IMR-90 (cell line): ENCODE measurements around the gene HSD3B1. TPM values are rescaled to one million over a fixed set of nuclear protein-coding genes. Genes with fewer than 3 reads are reported as not detected.

Experiments
- ATAC-seq: fragments of 200-7000 bp; cut with Tn5 transposase; 2 replicates; pipeline ENCODE4 v1.9.1; 2020; ENCODE audit warnings: low read depth, mild to moderate bottlenecking, moderate library complexity
- BruUV-seq: library from RNA; stranded (reverse); fragments of 400-500 nt; replicated peaks from 2 replicates; lab custom pipeline; 2021; lab: Mats Ljungman, UMichigan
- CTCF ChIA-PET: fragments of 300-600 bp; formaldehyde crosslinking; extraction: SDS; loops from one replicate; lab custom pipeline; 2021; ENCODE audit warnings: antibody characterized with exemption; lab: Yijun Ruan, JAX
- POLR2A ChIA-PET: fragments of 300-600 bp; sonication (Branson Sonifier 250); formaldehyde crosslinking; loops from one replicate; lab custom pipeline; 2022; ENCODE audit warnings: antibody characterized with exemption; ENCODE audit not compliant: unreplicated experiment; lab: Charles Lee
- DNase-seq: peaks from one replicate; pipeline ENCODE4 v3.0.0; 2013
- H2AFZ ChIP-seq: replicated peaks from 2 replicates; pipeline ENCODE3; 2013; ENCODE audit warnings: low read length, mild to moderate bottlenecking; ENCODE audit not compliant: poor library complexity
- H2AK5ac ChIP-seq: 2 replicates; pipeline ENCODE4 v1.6.1; 2013; ENCODE audit warnings: low read depth, low read length, inconsistent platforms
- H2AK9ac ChIP-seq: replicated peaks from 2 replicates; pipeline ENCODE3; 2013; ENCODE audit warnings: mild to moderate bottlenecking, low read depth, low read length, moderate library complexity; ENCODE audit not compliant: poor library complexity
- H2BK120ac ChIP-seq: 2 replicates; pipeline ENCODE4 v1.6.1; 2013; ENCODE audit warnings: low read depth, low read length, inconsistent platforms
- H2BK15ac ChIP-seq: 3 replicates; pipeline ENCODE4 v1.6.1; 2013; ENCODE audit warnings: low read depth, low read length, inconsistent platforms
- H2BK20ac ChIP-seq: 2 replicates; pipeline ENCODE4 v1.6.1; 2013; ENCODE audit warnings: low read depth, mild to moderate bottlenecking, inconsistent platforms, low read length, moderate library complexity
- H2BK5ac ChIP-seq: 2 replicates; pipeline ENCODE4 v1.6.1; 2013; ENCODE audit warnings: mild to moderate bottlenecking, low read depth, low read length, inconsistent platforms; ENCODE audit not compliant: poor library complexity, severe bottlenecking
- H3K14ac ChIP-seq: replicated peaks from 2 replicates; pipeline ENCODE4 v1.6.1; 2013; ENCODE audit warnings: low read depth, low read length, inconsistent platforms
- H3K18ac ChIP-seq: 2 replicates; pipeline ENCODE4 v1.6.1; 2013; ENCODE audit warnings: low read depth, low read length, control low read depth
- H3K23ac ChIP-seq: 2 replicates; pipeline ENCODE4 v1.6.1; 2013; ENCODE audit warnings: low read depth, low read length, inconsistent platforms
- H3K27ac ChIP-seq: 2 replicates; pipeline ENCODE4 v1.5.1; 2013; ENCODE audit warnings: mild to moderate bottlenecking, control low read depth, low read length; ENCODE audit not compliant: insufficient read depth
- H3K27me3 ChIP-seq: 2 replicates; pipeline ENCODE4 v1.6.1; 2013; ENCODE audit warnings: low read length; ENCODE audit not compliant: control insufficient read depth, insufficient read depth
- H3K36me3 ChIP-seq: 2 replicates; pipeline ENCODE4 v1.6.1; 2013; ENCODE audit warnings: low read length, mixed read lengths; ENCODE audit not compliant: control insufficient read depth, insufficient read depth
- H3K4ac ChIP-seq: 2 replicates; pipeline ENCODE4 v1.6.1; 2013; ENCODE audit warnings: low read depth, low read length, inconsistent platforms
- H3K4me1 ChIP-seq: 2 replicates; pipeline ENCODE4 v1.6.1; 2013; ENCODE audit warnings: low read length, mixed read lengths; ENCODE audit not compliant: control insufficient read depth, insufficient read depth
- H3K4me2 ChIP-seq: 2 replicates; pipeline ENCODE4 v1.6.1; 2013; ENCODE audit warnings: low read depth, mild to moderate bottlenecking, control low read depth, low read length, moderate library complexity
- H3K4me3 ChIP-seq: 2 replicates; pipeline ENCODE4 v1.5.1; 2013; ENCODE audit warnings: low read depth, mild to moderate bottlenecking, control low read depth, low read length, moderate library complexity; ENCODE audit not compliant: insufficient read depth
- H3K56ac ChIP-seq: 2 replicates; pipeline ENCODE4 v1.6.1; 2013; ENCODE audit warnings: low read length, inconsistent platforms; ENCODE audit not compliant: insufficient read depth; ENCODE audit errors: extremely low read depth
- H3K79me1 ChIP-seq, 2 experiments: 2 replicates each; pipeline ENCODE4 v1.6.1; 2013; ENCODE audit warnings: low read length in 2 of 2, inconsistent platforms in 1 of 2, low read depth in 1 of 2
- H3K9ac ChIP-seq: 2 replicates; pipeline ENCODE4 v1.6.1; 2013; ENCODE audit warnings: low read depth, low read length, control low read depth
- H3K9me1 ChIP-seq: 2 replicates; pipeline ENCODE4 v1.6.1; 2013; ENCODE audit warnings: low read length, inconsistent platforms; ENCODE audit not compliant: insufficient read depth
- H3K9me3 ChIP-seq: 2 replicates; pipeline ENCODE4 v1.6.1; 2013; ENCODE audit warnings: low read length; ENCODE audit not compliant: control insufficient read depth, insufficient read depth
- H4K20me1 ChIP-seq: 2 replicates; pipeline ENCODE4 v1.6.1; 2013; ENCODE audit warnings: low read length, inconsistent platforms; ENCODE audit not compliant: insufficient read depth
- H4K5ac ChIP-seq: 2 replicates; pipeline ENCODE4 v1.6.1; 2013; ENCODE audit warnings: mild to moderate bottlenecking, low read depth, low read length, control low read depth
- H4K8ac ChIP-seq, 2 experiments: 2 replicates each; pipeline ENCODE4 v1.6.1; 2013; ENCODE audit warnings: low read depth in 2 of 2, low read length in 2 of 2, control low read depth in 1 of 2, inconsistent platforms in 1 of 2
- H4K91ac ChIP-seq: 2 replicates; pipeline ENCODE4 v1.6.1; 2013; ENCODE audit warnings: low read depth, low read length, inconsistent platforms; ENCODE audit not compliant: insufficient read depth
- BHLHE40 ChIP-seq: fragments of 150-350 bp; IDR thresholded peaks from 2 replicates; pipeline ENCODE4 v1.6.1; 2016; ENCODE audit warnings: mild to moderate bottlenecking, low read depth, low read length
- CEBPB ChIP-seq: IDR thresholded peaks from 2 replicates; pipeline ENCODE4 v1.6.1; 2012; ENCODE audit warnings: low read depth, low read length, improper control_type of control experiment
- CHD1 ChIP-seq: IDR thresholded peaks from 2 replicates; pipeline ENCODE4 v1.6.1; 2012; ENCODE audit warnings: low read depth, low read length, improper control_type of control experiment
- FOS ChIP-seq: fragments of 150-350 bp; IDR thresholded peaks from 2 replicates; pipeline ENCODE4 v1.6.1; 2016; ENCODE audit warnings: low read depth, low read length
- MAFK ChIP-seq: IDR thresholded peaks from 2 replicates; pipeline ENCODE4 v1.6.1; 2012; ENCODE audit warnings: low read depth, low read length, improper control_type of control experiment
- MAZ ChIP-seq: IDR thresholded peaks from 2 replicates; pipeline ENCODE4 v1.6.1; 2012; ENCODE audit warnings: low read depth, mild to moderate bottlenecking, low read length, improper control_type of control experiment, moderate library complexity, borderline replicate concordance
- MXI1 ChIP-seq: IDR thresholded peaks from 2 replicates; pipeline ENCODE4 v1.6.1; 2012; ENCODE audit warnings: low read depth, mild to moderate bottlenecking, low read length, moderate library complexity, borderline replicate concordance
- NFE2L2 ChIP-seq: fragments of 150-350 bp; IDR thresholded peaks from 2 replicates; pipeline ENCODE4 v1.6.1; 2016; ENCODE audit warnings: low read depth, mild to moderate bottlenecking, low read length
- POLR2A ChIP-seq: IDR thresholded peaks from 2 replicates; pipeline ENCODE4 v1.6.1; 2012; ENCODE audit warnings: mild to moderate bottlenecking, low read depth, low read length
- RAD21 ChIP-seq: IDR thresholded peaks from 2 replicates; pipeline ENCODE4 v1.6.1; 2012; ENCODE audit warnings: low read length, improper control_type of control experiment
- RCOR1 ChIP-seq: IDR thresholded peaks from 2 replicates; pipeline ENCODE4 v1.6.1; 2012; ENCODE audit warnings: mild to moderate bottlenecking, low read length, improper control_type of control experiment; ENCODE audit not compliant: insufficient replicate concordance
- RFX5 ChIP-seq: IDR thresholded peaks from 2 replicates; pipeline ENCODE4 v1.8.0; 2012; ENCODE audit warnings: low read depth, mild to moderate bottlenecking, low read length, moderate library complexity
- SMC3 ChIP-seq: fragments of 150-350 bp; IDR thresholded peaks from 2 replicates; pipeline ENCODE4 v1.6.1; 2016; ENCODE audit warnings: low read depth, mild to moderate bottlenecking, antibody characterized with exemption, low read length, moderate library complexity
- WGBS, 2 experiments: methylation state at CpG; one replicate each; pipeline versions ENCODE4 v1.1.5 to v1.1.7; 2013; ENCODE audit warnings: missing lambda C conversion rate in 2 of 2; ENCODE audit not compliant: insufficient read length in 1 of 2; ENCODE audit errors: extremely low coverage in 2 of 2; 5-methylcytosine and 5-hydroxymethylcytosine counted together
- dilution Hi-C: fragments of 300-500 bp; cut with HindIII; formaldehyde crosslinking; loops from one replicate; pipeline ENCODE4 v1.14.3; 2018; ENCODE audit warnings: low sequenced_read_pairs; ENCODE audit not compliant: unreplicated experiment
- in situ Hi-C: fragments of 300-500 bp; cut with MboI; formaldehyde crosslinking; loops from 3 replicates; pipeline ENCODE4 v1.14.3; 2019; ENCODE audit warnings: low sequenced_read_pairs, inconsistent platforms, mixed read lengths
- intact Hi-C: fragments of 100-400 bp; cut with micrococcal nuclease; formaldehyde crosslinking; loops from 2 replicates; pipeline ENCODE4 v1.10.0; 2022
- polyA plus RNA-seq, 3 experiments: library from polyadenylated mRNA; depleted of rRNA; stranded (reverse); fragments of >200 nt; gene quantifications; 2 replicates each; pipeline ENCODE4 v1.2.3, GENCODE V29; 2012; ENCODE audit warnings: low replicate concordance in 1 of 3
- total RNA-seq: library from RNA; depleted of rRNA; stranded (reverse); fragments of >200 nt; gene quantifications from 2 replicates; pipeline ENCODE4 v1.2.3, GENCODE V29; 2012
- TF ChIP-seq, protein P1 (sequence below): fragments of 150-350 bp; IDR thresholded peaks from 2 replicates; pipeline ENCODE4 v1.6.1; 2016; ENCODE audit warnings: low read depth, mild to moderate bottlenecking, low read length, moderate library complexity, borderline replicate concordance
- TF ChIP-seq, protein P2 (sequence below): conservative IDR thresholded peaks from 2 replicates; pipeline ENCODE4 v1.5.1; 2012; ENCODE audit warnings: mild to moderate bottlenecking, low read depth, low read length, improper control_type of control experiment
- TF ChIP-seq, protein P3 (sequence below): fragments of 150-350 bp; IDR thresholded peaks from 2 replicates; pipeline ENCODE4 v1.6.1; 2017; ENCODE audit warnings: mild to moderate bottlenecking, antibody characterized with exemption, low read length, low read depth

HSD3B1 gene
- total and polyA plus RNA-seq, 2 of the 4 experiments (the other 2 are of a cell fraction): not detected

GRCh38 chr1:119492763-119493162 is 14.2 kb upstream of the HSD3B1 start:
- H3K14ac ChIP-seq: no peak overlapping the region
- H3K23ac ChIP-seq: no peak overlapping the region
- ChIA-PET POLR2A (no interaction called here), CTCF (no interaction called here)
- H2BK5ac ChIP-seq: no peak overlapping the region
- H3K9me3 ChIP-seq: no peaks in the 10 kb centered on the region
- no peaks in the 10 kb centered on the region for H3K79me1 ChIP-seq
- DNase-seq: no peak
- H3K56ac ChIP-seq: no peak overlapping the region
- no peak overlapping the region for H3K9ac ChIP-seq
- H2AFZ ChIP-seq: no peak overlapping the region
- intact Hi-C loops (no loop called here), dilution Hi-C loops (no loop called here), in situ Hi-C loops (no loop called here)
- no peak overlapping the region for H3K18ac ChIP-seq
- ATAC-seq: no peak
- H3K4me1 ChIP-seq: no peaks in the 10 kb centered on the region
- H2BK120ac ChIP-seq: no peak overlapping the region
- H3K27ac ChIP-seq: no peak overlapping the region
- H4K5ac ChIP-seq: no peak overlapping the region
- H4K8ac ChIP-seq: no peak overlapping the region
- H3K4ac ChIP-seq: no peak overlapping the region
- H2BK15ac ChIP-seq: no peak overlapping the region
- H3K9me1 ChIP-seq: no peaks in the 10 kb centered on the region
- 35% methylated on average over 2 of the region's 2 CpGs; no CpG with 5 or more reads in 1 of the 2 experiments for WGBS, 2 experiments
- H2BK20ac ChIP-seq: no peak overlapping the region
- H4K20me1 ChIP-seq: no peaks in the 10 kb centered on the region
- no peak overlapping the region for H2AK9ac ChIP-seq
- H3K4me2 ChIP-seq: no peak overlapping the region
- no peak overlapping the region for H4K91ac ChIP-seq
- H3K4me3 ChIP-seq: no peak overlapping the region
- H3K27me3 ChIP-seq: no peaks in the 10 kb centered on the region
- no peak for TF ChIP-seq BHLHE40
- TF ChIP-seq MAFK: no peak
- no peak for TF ChIP-seq RCOR1
- TF ChIP-seq RAD21: no peak
- no peak for TF ChIP-seq NFE2L2
- no peak for TF ChIP-seq SMC3
- TF ChIP-seq CEBPB: no peak
- TF ChIP-seq, protein P1, sequence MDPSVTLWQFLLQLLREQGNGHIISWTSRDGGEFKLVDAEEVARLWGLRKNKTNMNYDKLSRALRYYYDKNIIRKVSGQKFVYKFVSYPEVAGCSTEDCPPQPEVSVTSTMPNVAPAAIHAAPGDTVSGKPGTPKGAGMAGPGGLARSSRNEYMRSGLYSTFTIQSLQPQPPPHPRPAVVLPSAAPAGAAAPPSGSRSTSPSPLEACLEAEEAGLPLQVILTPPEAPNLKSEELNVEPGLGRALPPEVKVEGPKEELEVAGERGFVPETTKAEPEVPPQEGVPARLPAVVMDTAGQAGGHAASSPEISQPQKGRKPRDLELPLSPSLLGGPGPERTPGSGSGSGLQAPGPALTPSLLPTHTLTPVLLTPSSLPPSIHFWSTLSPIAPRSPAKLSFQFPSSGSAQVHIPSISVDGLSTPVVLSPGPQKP: no peak
- no peak for TF ChIP-seq MAZ
- TF ChIP-seq RFX5: no peak
- TF ChIP-seq, protein P2, sequence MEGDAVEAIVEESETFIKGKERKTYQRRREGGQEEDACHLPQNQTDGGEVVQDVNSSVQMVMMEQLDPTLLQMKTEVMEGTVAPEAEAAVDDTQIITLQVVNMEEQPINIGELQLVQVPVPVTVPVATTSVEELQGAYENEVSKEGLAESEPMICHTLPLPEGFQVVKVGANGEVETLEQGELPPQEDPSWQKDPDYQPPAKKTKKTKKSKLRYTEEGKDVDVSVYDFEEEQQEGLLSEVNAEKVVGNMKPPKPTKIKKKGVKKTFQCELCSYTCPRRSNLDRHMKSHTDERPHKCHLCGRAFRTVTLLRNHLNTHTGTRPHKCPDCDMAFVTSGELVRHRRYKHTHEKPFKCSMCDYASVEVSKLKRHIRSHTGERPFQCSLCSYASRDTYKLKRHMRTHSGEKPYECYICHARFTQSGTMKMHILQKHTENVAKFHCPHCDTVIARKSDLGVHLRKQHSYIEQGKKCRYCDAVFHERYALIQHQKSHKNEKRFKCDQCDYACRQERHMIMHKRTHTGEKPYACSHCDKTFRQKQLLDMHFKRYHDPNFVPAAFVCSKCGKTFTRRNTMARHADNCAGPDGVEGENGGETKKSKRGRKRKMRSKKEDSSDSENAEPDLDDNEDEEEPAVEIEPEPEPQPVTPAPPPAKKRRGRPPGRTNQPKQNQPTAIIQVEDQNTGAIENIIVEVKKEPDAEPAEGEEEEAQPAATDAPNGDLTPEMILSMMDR: no peak
- no peak for TF ChIP-seq FOS
- TF ChIP-seq POLR2A: no peak
- TF ChIP-seq MXI1: no peak
- TF ChIP-seq, protein P3, sequence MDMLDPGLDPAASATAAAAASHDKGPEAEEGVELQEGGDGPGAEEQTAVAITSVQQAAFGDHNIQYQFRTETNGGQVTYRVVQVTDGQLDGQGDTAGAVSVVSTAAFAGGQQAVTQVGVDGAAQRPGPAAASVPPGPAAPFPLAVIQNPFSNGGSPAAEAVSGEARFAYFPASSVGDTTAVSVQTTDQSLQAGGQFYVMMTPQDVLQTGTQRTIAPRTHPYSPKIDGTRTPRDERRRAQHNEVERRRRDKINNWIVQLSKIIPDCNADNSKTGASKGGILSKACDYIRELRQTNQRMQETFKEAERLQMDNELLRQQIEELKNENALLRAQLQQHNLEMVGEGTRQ: no peak
- TF ChIP-seq CHD1: no peak
- no peaks in the 10 kb centered on the region for H3K36me3 ChIP-seq
- no TSS peak for BruUV-seq
- H2AK5ac ChIP-seq: no peak overlapping the region
